GM12875 (cell line): ENCODE measurements around the gene LAMB4.

Experiments
- H3K4me3 ChIP-seq: one replicate; pipeline ENCODE4 v1.5.1; 2011; ENCODE audit warnings: low read depth, low read length, control low read depth
- TF ChIP-seq, protein P1 (sequence below): IDR thresholded peaks from 2 replicates; pipeline ENCODE4 v1.5.1; 2011; ENCODE audit warnings: low read depth, mild to moderate bottlenecking, control low read depth, inconsistent platforms, low read length, moderate library complexity, borderline replicate concordance; ENCODE audit not compliant: insufficient read depth

The LAMB4 gene

DNA sequence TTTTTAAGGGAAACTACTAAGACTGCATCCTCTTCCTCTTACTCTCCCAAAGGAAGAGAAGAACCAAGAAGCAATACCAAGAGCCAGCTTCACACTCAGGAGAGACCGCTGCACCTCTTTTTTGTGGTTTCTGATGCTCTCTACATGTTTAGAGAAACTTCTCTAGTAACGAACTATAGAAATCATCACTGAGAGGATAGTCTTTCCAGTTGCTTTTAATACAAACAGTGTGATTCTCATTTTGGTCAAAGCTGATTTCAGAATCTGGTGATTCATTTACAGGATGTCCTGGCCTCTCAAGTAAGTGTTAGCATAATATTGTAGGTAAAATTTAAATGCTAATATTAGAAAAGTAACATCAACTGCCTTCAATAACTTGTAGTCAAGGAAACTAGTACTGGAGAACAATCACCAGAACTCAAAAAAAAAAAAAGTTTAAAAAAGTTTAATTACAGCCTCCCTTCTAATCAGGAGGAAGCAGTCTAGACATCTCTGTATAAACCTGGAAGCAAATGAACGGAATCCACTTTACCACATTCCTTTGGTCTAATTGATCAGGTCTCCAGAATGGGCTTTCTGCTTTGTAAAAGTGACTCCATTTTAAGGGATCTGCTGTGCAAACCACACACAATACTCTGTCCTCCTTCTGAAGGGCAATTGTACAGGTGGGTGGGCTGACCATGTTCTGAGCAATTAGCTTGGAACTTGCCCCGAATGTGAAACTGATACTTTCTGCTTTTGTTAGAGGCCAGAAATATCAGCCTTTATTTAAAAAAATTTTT is 130.2 kb downstream of the LAMB4 start:
- TF ChIP-seq, protein P1, sequence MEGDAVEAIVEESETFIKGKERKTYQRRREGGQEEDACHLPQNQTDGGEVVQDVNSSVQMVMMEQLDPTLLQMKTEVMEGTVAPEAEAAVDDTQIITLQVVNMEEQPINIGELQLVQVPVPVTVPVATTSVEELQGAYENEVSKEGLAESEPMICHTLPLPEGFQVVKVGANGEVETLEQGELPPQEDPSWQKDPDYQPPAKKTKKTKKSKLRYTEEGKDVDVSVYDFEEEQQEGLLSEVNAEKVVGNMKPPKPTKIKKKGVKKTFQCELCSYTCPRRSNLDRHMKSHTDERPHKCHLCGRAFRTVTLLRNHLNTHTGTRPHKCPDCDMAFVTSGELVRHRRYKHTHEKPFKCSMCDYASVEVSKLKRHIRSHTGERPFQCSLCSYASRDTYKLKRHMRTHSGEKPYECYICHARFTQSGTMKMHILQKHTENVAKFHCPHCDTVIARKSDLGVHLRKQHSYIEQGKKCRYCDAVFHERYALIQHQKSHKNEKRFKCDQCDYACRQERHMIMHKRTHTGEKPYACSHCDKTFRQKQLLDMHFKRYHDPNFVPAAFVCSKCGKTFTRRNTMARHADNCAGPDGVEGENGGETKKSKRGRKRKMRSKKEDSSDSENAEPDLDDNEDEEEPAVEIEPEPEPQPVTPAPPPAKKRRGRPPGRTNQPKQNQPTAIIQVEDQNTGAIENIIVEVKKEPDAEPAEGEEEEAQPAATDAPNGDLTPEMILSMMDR = no peak
- H3K4me3 ChIP-seq = no peak overlapping the region

DNA sequence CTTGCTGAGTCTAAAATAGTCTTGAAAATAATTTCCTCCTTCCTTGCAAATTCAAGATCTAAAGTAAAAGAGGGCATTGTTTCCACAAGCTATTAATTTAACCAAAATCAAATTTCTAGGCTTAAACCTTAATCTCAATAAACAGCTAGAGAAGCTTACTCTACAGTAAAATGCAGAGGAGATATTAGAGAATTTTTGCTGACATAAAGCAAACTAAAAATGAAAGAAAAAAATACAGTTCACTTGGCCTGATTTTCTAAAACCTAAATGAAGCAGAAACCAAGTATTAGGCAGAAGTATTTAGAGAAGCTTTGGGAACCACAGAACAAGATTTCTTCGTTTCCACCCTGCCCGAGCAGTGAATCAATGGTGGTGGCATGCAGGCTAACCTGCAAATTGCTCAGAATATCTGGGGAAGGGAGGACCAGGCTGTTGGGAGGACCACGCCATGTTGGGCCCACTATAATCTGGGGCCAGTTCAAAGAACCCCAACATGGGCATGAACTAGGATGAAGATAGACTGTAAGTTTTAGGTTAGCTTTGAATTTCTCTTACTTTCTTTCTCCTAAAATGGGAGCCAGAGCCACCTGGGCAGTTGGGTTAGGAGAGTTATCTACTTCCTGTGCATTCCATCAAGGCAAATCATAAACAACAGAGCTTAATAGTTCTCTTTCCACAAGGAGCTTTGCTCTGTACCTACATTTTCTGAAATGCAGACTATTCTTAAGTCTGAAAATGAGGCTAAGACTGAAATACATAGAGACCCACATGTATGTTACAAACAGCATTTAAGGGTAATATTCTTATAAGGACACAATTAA is 131.3 kb downstream of the LAMB4 start:
- H3K4me3 ChIP-seq = no peak overlapping the region
- TF ChIP-seq, protein P1 = no peak

DNA sequence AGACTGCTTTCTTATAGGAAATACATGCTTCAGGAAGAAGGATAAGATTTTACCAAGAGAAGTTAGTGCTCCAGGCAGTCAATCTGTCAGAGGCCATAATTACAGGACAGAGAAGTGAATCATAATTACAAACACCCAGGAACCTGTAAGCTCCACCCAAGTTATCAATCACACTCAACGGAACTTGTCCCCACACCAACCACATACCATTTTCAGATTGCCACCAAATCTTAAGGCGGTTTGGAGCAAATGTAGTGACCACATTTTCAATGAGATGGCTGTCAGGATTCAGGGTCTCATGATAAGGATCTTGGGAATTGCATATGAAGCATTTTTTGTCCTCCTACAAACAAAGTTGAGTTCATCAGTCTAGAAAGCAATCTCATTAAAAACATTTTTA is 132.0 kb downstream of the LAMB4 start:
- TF ChIP-seq, protein P1 = no peak
- H3K4me3 ChIP-seq = no peak overlapping the region

DNA sequence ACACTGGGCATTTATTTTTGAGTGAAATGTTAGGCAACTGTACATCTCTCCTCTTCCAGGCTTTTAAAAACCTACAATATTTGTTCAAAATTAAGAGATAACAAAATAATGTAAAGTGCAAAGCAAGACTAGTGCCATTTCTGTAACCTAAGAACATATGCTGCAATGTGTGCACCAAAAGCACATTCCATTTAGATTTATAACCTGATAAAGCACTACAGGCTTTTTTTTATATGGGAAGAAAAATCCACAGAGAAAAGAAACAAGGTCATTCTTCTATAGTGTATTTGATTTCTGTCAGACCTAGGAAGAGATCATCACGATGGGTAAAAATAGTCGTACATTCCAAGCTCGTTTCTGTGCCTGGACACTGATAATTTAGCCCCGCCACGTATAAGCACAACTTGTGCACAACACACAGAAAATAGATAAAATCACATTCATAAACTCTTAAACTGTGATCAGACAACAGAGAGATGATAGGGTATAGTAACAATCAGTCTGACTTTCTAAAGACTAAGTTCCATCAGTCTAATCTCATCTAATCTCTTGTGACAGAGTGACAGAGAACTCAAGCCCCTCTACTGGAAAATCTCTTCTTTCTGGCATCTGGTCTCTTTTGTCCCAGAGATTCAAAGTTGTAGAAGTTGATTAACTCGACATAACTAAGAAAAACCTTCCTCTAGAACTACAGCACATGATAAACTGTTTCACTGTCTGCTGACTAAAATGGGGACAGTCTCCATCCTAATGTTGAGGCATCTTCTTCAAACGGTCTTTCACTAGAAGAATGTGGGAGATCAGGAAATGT is 133.9 kb downstream of the LAMB4 start:
- H3K4me3 ChIP-seq = no peak overlapping the region
- TF ChIP-seq, protein P1 = no peak

DNA sequence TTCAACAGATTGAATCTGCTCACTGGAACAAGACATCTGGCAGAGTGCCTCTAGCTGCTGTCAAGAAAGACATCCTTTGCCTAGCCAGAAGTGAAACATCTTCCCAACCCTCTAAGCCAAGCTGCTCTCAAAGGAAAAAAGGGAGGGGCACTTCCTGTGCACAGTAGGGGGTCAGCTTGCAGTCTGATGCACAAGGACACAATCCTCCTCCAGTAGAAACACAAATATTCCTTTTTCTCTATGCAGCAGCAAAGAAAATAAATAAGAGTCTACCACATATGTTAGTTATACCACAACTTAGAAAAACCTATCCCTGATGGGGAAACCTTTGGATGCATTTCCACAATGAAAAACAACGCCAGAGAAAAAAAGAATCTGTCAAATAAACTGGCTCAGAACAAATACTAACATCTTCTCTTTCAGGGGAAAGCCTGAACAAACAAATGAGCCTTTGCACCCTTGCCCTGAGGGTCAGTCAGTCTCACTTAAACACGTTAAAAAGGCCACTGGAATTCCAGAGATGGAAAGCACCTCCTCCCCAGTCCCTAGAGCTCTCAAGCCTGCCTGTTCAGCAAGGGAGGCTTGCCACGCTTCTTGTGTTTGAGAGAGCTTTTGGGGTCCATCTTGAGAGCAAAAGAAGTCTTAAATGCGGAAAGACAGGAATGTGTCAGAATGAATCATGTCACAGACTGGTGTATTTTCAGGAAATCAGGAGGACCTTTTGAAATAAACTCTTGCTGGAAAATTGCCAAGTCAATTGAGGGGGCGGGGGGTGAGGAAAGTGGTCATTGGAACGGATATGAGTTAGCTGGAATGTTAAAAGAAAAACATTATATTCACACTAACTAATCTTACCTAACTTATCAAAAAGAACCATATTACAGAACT is 134.7 kb downstream of the LAMB4 start:
- no peak overlapping the region for H3K4me3 ChIP-seq
- TF ChIP-seq, protein P1 = no peak

DNA sequence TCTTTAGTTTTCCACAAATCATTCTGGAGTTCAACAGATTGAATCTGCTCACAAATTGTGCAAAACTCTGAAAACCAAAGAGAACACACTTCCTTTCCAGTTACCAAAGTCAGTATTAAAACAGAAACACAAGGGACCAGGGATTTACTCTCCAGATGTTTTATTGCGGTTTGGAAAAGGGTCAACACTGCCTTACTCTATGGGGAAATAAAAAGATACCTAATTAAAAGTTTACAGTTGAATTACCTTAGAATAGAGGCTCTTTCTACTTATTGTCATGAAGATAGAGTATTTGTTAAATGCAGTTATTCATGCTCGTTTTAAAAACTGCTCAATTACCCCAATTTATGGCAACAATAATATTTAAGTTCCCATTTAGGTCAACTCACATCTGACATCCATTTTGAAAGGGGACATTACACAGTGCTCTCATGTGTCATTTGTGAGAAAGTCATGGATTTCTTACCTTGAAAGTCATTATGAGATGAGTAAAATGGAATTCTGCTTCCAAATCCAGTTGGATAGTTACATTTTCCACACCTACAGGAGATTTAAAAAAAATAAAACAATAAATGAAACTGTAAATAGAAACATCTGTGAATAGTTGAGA is 135.6 kb downstream of the LAMB4 start:
- no peak overlapping the region for H3K4me3 ChIP-seq
- TF ChIP-seq, protein P1 = no peak
